Frontal cortex (tissue), 4 donors: ENCODE results near the gene LCMT2. TPM values are rescaled to one million over a fixed set of nuclear protein-coding genes. Genes with fewer than 3 reads are reported as not detected.
A peak's percentile ranks its signal among the peaks of the same experiment; 100 is the strongest.
"Not testable (repeated sequence)": the region's sequence is repeated elsewhere in the genome, so short reads cannot be mapped to it uniquely, and the experiment has no call there.

Source experiments
- DNase-seq, 2 donors: peaks; one replicate each; pipeline ENCODE4 v3.0.0; 2012; ENCODE audit warnings: low spot score in 2 of 2
- FAIRE-seq: peaks from 2 replicates; lab custom pipeline; 2012; peaks lifted over from hg19 to GRCh38; lab: Jason Lieb, UNC
- total RNA-seq: library from RNA; depleted of rRNA; stranded (reverse); fragments of >200 nt; gene quantifications from one replicate; pipeline ENCODE4 v1.2.3, GENCODE V29; 2014
- donor health status: control.
- donor health status: control.
- donor health status: control.

LCMT2 gene
- total RNA-seq, 1 donor from 2014 or later, result 17.5 TPM

DNA sequence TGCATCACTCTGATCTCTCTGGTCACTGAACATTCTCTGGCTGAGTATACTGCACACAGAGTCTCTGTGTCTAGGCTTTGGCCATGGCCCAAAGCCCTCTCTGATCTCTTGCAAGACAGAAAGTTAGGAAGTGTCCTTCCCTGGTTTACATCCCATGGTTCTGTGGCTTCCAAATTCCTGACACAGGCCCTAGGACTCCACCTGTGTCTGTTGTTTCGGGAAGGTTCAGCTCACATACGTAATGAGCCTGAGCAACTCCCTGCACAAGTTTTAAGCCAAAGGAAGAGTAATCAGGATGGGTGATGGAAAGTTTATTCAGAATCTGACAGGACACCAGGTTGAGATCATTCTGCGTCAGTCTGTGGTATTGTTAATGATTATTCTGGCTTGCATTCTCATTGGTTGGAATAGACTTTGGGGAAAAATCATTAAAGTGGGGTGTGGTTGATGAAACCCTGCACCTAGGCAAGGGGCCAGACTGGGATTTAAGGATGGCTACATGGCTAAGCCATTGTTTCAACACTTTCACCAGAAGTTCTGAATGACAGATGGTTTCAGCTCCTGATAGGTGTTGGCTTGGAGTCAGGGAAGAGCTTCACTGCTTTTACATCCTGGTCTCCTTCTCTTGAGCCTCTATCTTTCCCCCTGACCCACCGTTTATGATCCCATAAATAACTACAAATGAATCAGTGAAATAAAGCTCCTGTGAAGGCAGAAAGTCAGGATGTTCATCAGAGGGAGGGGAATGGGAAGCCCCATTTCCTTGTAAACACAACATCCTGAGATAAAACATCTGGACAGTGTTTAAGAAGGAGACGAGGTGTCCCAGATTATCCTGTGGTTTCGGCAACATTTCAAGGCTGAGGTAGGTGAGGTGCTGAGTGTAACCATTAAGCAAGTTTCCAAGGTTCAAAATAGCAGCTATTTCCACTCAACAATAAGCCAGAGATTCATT is 14.1 kb downstream of the LCMT2 start:
- FAIRE-seq (no peak), DNase-seq (no peak)

DNA sequence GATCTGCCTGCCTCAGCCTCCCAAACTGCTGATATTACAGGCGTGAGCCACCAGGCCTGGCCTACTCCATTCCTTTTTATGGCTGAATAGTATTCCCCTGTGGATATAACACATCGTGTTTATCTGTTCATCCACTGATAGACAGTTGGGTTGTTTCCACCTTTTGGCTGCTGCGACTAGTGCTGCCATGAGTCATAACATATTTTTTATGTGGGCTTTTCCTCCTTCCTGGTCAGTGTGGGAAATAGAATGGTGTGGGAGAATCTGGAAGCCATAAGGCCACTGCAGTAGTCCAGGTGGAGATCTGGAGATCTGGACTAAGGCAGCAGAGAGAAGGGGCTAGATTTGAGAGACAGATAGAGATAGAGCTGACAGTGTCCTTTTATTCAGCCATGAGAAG is 16.2 kb downstream of the LCMT2 start:
- DNase-seq, result no peak
- FAIRE-seq, result no peak

DNA sequence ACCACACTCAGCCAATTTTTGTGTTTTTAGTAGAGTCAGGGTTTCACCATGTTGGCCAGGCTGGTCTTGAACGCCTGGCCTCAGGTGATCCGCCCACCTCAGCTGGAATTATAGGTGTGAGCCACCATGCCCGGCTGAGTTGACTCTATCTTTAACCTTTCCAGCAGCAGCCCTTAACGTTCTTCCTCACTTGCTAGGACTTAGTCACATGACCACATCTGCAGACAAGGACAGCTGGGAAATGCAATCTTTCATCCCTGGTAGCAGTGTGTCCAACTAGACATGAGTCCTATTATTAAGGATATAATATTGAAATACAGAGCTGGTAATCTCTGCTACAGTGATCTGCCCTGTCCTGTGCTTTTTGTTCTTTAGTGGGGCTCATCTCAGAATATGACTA is 18.0 kb downstream of the LCMT2 start:
- DNase-seq (no peak), FAIRE-seq (no peak)

DNA sequence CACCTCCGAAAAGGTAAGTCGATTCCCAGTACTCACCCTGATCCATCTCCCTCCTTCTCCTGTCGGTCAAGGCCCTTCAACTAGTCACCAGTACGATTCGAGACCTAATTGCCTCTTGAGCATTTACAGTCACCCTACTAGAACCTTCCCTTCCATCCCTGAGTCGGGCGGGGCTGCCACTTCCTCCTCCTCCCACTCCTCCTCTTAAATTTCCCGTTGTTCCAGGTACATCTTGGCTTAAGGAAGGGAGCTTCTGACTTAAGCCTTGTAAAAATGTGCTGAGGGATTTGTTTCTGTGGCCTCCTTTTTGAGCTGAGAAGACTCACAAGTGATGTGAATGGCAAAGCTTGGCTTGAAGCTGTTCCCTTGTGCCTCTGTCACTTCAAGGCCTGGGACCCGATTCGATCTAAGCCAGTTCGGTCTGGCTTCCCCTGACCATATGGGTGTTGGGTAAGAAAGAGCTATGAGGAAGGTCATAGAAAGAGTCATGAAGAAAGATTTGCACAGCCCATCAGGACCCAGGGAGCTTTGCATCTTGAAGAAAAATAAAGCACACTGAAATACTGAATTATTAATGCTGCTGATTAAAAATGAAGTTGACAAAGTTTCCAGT is 28.1 kb downstream of the LCMT2 start, which contains the start of gene TGM7:
Gene TGM7 (minus strand): TSS at position 51 of the 613 bp plus-strand sequence.
- no peak for DNase-seq
- FAIRE-seq, result no peak

DNA sequence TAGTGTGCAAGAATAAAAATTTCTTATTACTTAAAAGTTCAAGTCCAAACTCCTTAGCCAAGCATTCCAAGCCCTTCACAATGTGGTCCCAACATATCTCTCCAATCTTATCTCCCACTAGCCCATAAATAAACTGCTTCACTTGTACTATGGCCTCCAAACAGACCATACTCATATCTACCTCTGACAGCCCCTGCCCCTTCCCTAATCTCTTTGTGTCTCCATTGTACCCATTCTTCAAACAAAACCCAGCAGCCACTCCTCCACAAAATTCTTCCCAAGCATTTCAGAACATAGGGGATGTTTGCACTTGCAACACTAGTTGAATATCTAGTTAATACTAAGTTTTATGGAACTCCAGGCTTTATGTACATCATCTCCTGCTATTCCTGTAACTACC is 30.5 kb downstream of the LCMT2 start:
- DNase-seq, result no peak
- no peak for FAIRE-seq

DNA sequence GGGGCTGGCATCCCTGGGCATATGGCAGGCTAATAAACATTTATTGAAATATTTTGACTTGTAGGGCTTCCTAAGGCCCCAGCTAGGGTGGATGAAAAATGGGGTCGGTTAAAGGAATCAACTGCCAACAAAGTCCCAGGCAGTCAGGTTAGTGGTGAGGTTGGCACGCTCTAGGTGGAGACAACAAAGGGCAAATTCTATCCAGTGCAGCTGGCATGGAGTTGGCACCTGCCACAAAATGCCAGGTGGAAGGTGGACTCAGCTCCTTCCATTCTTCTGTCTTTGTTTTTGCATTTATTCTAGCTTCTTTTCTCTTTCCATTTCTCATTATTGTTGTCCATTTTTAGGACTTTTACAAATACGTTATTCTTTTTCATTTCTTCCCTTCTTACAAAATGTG is 31.0 kb downstream of the LCMT2 start:
- no peak for FAIRE-seq
- no peak for DNase-seq

DNA sequence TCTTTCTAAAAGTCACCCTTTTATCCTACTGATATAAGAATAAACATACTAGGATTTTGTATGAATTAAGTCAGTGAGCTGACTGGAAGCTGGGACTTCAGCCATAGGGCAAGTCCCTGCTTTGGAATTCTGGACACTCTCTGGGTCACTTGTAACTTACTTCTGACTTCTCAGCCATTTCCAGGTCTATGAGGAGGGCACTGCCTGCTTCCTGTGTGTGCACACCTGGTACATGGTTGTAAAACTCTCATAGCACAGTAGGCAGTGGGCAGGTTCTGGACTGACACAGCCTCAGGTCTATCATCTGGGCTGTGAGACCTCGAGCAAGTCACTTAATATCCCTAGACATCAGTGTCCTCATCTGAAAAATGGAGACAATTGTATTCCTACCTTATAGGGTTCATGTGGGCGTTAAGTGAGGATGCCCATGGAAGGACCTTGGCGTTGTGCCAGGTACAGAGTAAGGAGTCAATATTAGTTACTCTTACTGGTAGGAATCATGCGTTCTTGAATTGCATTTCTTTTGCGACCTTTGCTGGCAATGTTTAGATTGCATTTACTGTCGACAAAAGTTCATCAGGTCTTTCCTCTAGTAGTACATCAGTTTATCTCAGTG is 36.2 kb downstream of the LCMT2 start:
- no peak for DNase-seq
- no peak for FAIRE-seq

DNA sequence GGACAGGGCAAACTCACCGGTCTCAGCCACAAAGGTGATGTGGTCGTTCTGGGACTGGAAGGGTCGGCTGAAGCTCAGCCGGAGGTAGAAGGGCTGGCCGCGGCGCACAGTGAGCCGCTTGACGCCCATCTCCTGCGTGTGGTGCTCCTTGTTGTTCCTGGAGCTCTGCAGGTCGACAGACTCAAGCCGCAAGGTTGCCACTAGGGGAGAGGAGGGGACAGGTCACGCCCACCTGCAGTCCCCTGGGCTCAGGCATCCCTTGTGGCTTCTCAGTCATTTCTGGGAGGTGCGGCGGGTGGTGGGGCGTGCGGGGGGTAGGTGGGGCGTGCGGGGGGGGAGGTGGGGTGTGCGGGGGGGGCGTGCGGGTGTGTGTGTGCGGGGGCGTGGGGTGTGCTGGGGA is 36.9 kb downstream of the LCMT2 start:
- DNase-seq (no peak), FAIRE-seq (no peak)

DNA sequence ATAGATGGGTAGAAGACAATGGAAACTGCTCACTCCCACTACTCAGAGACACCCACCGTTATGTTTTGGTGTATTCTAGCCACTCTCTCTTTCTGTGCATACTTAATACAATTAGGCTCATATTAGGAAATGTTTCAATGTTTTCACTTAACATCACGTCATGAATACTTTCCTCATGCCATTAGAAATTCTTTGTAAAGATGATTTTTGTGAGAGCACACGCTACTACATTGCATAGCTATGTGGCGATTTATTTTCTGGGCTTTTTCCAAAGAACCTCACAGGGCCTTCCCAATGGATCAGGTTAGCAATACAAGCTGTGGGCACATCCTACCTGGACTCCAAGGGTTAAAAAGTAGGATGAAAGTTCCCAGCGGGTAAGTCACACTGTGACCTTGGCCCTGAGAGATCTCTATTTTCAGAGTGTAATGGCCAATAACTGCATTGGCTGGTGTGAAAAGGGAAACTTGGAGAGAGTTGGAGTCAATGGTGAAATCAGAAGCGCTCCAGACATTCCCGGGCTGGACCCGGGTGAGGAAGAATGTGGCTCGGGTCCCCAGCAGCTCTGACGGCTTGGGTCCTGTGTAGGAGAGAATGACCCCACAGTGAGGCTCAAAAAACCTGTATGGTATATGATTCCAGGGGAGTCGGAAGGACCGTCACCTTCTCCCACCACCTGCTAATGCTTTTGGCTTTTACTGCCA is 37.8 kb downstream of the LCMT2 start:
- no peak for DNase-seq
- no peak for FAIRE-seq

DNA sequence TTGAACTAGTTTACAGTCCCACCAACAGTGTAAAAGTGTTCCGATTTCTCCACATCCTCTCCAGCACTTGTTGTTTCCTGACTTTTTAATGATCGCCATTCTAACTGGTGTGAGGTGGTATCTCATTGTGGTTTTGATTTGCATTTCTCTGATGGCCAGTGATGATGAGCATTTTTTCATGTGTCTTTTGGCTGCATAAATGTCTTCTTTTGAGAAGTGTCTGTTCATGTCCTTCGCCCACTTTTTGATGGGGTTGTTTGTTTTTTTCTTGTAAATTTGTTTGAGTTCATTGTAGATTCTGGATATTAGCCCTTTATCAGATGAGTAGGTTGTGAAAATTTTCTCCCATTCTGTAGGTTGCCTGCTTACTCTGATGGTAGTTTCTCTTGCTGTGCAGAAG is 40.7 kb downstream of the LCMT2 start:
- not testable (repeated sequence) for DNase-seq, FAIRE-seq

DNA sequence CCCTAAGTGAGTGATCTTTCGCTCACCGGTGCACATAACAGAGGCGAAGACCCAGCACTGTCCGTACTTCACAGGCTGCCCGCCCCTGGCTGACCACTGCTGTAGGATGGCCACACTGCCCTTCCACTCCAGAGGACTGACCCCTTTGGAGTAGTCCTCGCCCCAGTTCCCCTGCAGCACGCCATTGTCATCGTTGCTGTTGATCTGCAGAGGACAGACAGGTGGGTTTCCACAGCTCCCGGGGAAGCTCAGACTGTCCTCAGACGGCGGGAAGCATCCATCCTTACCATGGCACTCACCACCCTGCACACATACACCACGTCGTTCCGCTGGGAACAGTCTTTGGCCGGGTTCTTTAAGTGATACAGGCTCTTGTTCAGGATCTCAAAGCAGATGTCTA is 43.1 kb downstream of the LCMT2 start:
- DNase-seq, result no peak
- no peak for FAIRE-seq

DNA sequence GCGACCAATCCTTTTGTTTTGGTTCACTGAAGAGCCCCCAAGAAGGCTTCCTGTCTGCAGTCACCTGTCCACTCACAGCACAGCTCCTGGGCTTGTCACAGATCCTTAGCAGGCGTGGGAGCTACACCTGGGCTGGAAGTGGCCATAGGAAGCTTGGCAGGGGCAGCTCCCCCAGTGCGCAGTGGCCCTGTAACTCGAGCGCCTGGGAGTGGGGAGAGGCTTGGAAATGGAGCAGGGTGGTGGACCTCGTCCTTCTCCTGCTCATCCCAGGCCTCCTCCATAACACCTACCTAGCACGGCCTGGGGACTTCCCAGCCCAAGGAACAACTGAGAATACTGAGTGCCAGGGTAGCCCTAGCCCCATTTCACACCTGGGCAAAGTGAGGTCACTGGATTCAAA is 44.3 kb downstream of the LCMT2 start:
- FAIRE-seq (no peak), DNase-seq (no peak)

DNA sequence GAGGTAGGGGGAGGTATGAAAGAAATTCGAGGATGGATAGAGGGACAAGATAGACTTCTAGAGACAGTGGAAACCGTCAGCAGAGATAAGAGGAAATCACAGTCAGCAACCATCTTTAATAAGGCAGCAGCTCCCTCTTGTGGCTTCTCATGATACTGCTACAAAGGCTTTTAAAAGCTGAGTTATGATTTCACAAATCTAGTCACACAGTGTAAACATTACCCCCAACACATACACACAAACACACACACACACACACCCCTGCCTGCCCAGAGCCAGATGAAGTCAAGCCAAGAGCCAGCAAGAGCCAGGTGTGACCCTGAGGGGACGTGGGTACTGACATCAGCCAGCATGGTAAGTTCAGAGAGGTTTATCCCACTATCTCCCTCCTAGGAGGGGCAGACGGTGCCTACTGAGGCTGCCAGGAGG is 44.8 kb downstream of the LCMT2 start:
- FAIRE-seq, result no peak

DNA sequence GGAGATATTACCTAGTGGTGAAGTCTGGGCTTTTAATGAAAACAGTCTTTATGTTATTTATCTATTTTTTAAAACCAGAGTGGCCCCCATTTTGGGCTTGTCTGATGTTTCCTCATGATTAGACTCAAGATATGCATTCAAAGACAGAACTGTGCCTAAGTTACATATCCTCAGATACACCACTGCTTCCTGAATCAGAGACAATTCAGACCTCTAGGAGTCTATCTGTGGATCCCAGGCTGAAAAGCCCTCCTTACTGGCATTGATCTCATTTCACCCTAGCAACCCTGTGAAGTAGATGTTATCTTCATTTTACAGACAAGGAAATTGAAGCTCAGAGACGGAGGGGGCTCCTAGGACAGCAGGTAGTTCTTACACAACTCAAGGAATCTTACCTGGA is 46.8 kb downstream of the LCMT2 start:
- no peak for DNase-seq
- FAIRE-seq, result no peak

More for the DNA sequence above, 44.8 kb downstream of the LCMT2 start:
- DNase-seq, result peak; percentile 64 to 81

DNA sequence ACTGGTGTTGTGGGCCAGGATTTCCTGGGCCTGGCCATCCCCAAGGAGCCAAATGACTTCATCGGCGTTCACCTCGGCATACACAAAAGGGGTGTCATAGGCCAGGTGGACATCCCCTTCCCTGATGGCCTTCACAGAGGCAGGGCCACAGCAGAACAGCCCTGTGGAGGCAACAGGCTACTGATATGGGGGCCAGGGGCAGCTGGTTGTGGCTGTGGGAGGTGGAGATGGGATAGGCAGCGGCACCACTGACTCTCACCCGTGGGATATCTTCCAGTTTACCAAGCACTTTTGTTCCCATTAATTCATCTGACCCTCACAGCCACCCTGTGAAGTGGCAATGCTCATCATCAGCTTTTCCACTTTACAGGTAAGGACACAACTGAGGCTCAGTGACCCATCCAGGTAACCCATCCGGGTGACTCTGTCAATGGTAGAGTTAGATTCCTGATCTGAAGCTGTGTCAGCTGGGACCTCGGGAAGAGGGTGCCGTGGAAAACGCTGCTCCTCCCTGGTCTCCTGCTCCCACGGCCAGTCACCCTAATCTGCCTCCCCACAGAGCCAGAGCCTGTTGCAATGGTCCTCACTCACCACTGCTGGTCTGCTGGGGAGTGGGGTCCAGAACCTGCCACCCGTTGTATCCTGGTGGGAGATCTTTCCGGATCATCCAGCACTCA is 48.3 kb downstream of the LCMT2 start:
- FAIRE-seq (no peak), DNase-seq (no peak)

DNA sequence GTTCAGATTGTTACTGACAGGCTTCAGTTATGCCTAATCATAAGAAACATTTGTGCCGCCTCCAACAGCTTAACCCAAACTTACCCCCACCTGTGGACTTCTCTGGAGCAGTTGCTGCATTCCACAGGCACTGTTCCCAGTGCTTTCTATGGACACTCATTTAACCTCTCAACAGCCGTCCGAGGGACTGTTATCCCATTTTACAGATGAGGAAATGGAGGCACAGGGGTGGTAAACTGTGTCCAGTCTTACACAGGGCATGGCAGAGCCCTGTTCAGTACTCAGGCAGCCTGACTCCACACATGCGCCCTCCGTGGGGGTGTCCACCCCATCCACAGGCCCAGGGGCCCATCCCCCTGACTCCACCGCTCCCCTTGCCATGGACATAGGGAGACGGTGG is 49.4 kb downstream of the LCMT2 start:
- FAIRE-seq (no peak), DNase-seq (no peak)

DNA sequence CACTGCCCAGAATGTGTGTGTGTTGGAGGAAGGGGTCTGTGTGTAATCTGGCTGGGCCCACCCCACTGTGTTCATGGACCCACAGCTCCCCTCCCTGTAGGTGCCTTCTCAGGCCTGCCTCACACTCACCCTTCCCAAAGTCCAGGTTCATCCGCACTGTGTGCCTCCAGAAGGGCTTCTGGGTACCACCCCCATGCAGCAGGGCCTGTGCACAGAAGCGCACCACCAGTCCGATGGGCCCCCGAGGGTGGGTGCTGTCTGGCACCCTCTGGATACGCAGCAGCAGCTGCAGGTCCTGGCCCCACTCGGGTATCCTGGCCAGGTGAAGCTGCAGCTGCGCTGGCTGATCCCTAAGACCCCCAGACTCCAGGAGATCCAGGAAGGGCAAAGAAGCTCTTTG is 50.9 kb downstream of the LCMT2 start:
- no peak for DNase-seq
- FAIRE-seq, result no peak

DNA sequence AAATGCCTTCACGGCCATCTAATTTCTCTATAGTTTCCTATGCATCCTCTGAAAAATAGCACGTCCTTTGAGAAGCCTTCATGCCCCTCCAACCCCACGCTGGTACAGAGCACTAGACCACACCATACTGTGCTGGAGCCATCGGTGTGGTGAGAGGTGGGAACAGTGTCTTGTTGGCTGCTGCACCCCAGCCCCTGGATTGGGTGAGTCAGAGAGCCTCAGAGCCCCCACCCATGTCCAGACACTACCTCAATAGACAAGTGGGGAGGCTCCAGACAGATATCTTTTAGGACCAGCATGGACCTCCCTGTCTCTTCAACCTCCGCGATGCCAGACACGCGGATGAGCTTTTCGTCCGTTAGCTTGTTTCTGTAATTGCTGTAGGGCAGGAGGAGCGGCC is 51.5 kb downstream of the LCMT2 start:
- DNase-seq (no peak), FAIRE-seq (no peak)

DNA sequence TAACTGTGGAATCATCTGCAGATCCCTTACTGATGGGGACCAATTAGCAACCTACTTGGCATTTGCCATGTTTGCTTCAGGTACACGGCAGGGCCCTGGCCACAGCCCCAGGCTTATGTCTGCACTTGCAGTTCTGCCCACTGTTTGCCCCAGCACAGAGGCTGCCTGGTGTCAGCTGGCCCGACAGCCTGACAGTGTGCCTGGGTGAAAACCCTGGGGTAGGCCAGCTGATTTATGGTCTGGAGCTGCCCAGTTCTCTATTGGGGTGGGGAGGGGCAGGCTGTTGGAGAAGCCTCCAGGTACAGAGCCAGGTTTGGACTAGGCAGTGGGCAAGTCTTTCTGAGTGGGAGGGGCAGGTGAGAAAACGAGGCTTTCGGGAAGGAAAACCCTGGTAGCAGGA is 52.5 kb downstream of the LCMT2 start:
- DNase-seq (no peak), FAIRE-seq (no peak)
